Trophoblast cell (in vitro differentiated cells and primary cell): ENCODE results near the gene CNN2.
A peak's percentile ranks its signal among the peaks of the same experiment; 100 is the strongest.

Experiments used
- DNase-seq, 2 donors: peaks; one replicate each; pipeline ENCODE4 v3.0.0-alpha.2; 2016
- H2AFZ ChIP-seq: 2 replicates; pipeline ENCODE4 v1.6.1; 2013; ENCODE audit warnings: low read length, moderate library complexity, mild to moderate bottlenecking; ENCODE audit not compliant: insufficient read depth, poor library complexity
- H2AK5ac ChIP-seq: 2 replicates; pipeline ENCODE4 v1.6.1; 2013; ENCODE audit warnings: mild to moderate bottlenecking, low read length
- H2BK120ac ChIP-seq: 2 replicates; pipeline ENCODE4 v1.6.1; 2013; ENCODE audit warnings: low read length, mild to moderate bottlenecking, moderate library complexity; ENCODE audit not compliant: insufficient read depth, poor library complexity
- H2BK12ac ChIP-seq: 2 replicates; pipeline ENCODE4 v1.6.1; 2013; ENCODE audit warnings: mild to moderate bottlenecking, low read length, moderate library complexity
- H2BK5ac ChIP-seq: 2 replicates; pipeline ENCODE4 v1.6.1; 2013; ENCODE audit warnings: low read length, low read depth, moderate library complexity, mild to moderate bottlenecking; ENCODE audit not compliant: poor library complexity
- H3K14ac ChIP-seq: 2 replicates; pipeline ENCODE4 v1.6.1; 2013; ENCODE audit warnings: mild to moderate bottlenecking, low read length
- H3K18ac ChIP-seq: 2 replicates; pipeline ENCODE4 v1.6.1; 2013; ENCODE audit warnings: mild to moderate bottlenecking, low read length
- H3K23ac ChIP-seq: 2 replicates; pipeline ENCODE4 v1.6.1; 2013; ENCODE audit warnings: low read length
- H3K27ac ChIP-seq: 2 replicates; pipeline ENCODE4 v1.5.1; 2013; ENCODE audit warnings: low read depth, mild to moderate bottlenecking, inconsistent platforms, low read length, moderate library complexity
- H3K27me3 ChIP-seq: 2 replicates; pipeline ENCODE4 v1.6.1; 2013; ENCODE audit warnings: inconsistent platforms, mild to moderate bottlenecking, low read length, moderate library complexity; ENCODE audit not compliant: insufficient read depth
- H3K36me3 ChIP-seq, 2 experiments: 1 replicate in 1 of 2; 2 replicates in 1 of 2; pipeline ENCODE4 v1.6.1; 2013; ENCODE audit warnings: low read length in 2 of 2, mild to moderate bottlenecking in 2 of 2, moderate library complexity in 1 of 2; ENCODE audit not compliant: insufficient read depth in 2 of 2, control insufficient read depth in 1 of 2
- H3K4ac ChIP-seq: 2 replicates; pipeline ENCODE4 v1.6.1; 2013; ENCODE audit warnings: low read depth, mild to moderate bottlenecking, low read length, moderate library complexity
- H3K4me1 ChIP-seq, 2 experiments: 1 replicate in 1 of 2; 2 replicates in 1 of 2; pipeline ENCODE4 v1.6.1; 2013; ENCODE audit warnings: low read length in 2 of 2, mild to moderate bottlenecking in 2 of 2, moderate library complexity in 1 of 2; ENCODE audit not compliant: insufficient read depth in 2 of 2, control insufficient read depth in 1 of 2
- H3K4me2 ChIP-seq: 2 replicates; pipeline ENCODE4 v1.6.1; 2013; ENCODE audit warnings: inconsistent platforms, mild to moderate bottlenecking, low read length, moderate library complexity
- H3K4me3 ChIP-seq: 2 replicates; pipeline ENCODE4 v1.5.1; 2013; ENCODE audit warnings: mild to moderate bottlenecking, low read depth, low read length, inconsistent platforms
- H3K79me1 ChIP-seq: one replicate; pipeline ENCODE4 v1.6.1; 2013; ENCODE audit warnings: low read length
- H3K79me2 ChIP-seq: 2 replicates; pipeline ENCODE4 v1.6.1; 2013; ENCODE audit warnings: low read length, mild to moderate bottlenecking; ENCODE audit not compliant: control insufficient read depth, insufficient read depth, poor library complexity
- H3K9ac ChIP-seq: 2 replicates; pipeline ENCODE4 v1.6.1; 2013; ENCODE audit warnings: mild to moderate bottlenecking, low read length
- H3K9me3 ChIP-seq: 2 replicates; pipeline ENCODE4 v1.6.1; 2013; ENCODE audit warnings: low read depth, mild to moderate bottlenecking, control low read depth, inconsistent platforms, low read length; ENCODE audit not compliant: insufficient read depth
- H4K12ac ChIP-seq: 2 replicates; pipeline ENCODE4 v1.6.1; 2013; ENCODE audit warnings: low read depth, mild to moderate bottlenecking, low read length, moderate library complexity
- H4K8ac ChIP-seq: 2 replicates; pipeline ENCODE4 v1.6.1; 2013; ENCODE audit warnings: low read depth, mild to moderate bottlenecking, low read length, moderate library complexity
- H4K91ac ChIP-seq: one replicate; pipeline ENCODE4 v1.6.1; 2013; ENCODE audit warnings: low read depth, mild to moderate bottlenecking, low read length, moderate library complexity
- WGBS: extraction: QIAGEN DNeasy Blood & Tissue Kit; methylation state at CpG from one replicate; pipeline ENCODE4 v1.1.7; 2013; ENCODE audit warnings: missing lambda C conversion rate; ENCODE audit not compliant: insufficient read length, insufficient coverage; ENCODE audit errors: extremely low coverage; 5-methylcytosine and 5-hydroxymethylcytosine counted together

The CNN2 gene

DNA sequence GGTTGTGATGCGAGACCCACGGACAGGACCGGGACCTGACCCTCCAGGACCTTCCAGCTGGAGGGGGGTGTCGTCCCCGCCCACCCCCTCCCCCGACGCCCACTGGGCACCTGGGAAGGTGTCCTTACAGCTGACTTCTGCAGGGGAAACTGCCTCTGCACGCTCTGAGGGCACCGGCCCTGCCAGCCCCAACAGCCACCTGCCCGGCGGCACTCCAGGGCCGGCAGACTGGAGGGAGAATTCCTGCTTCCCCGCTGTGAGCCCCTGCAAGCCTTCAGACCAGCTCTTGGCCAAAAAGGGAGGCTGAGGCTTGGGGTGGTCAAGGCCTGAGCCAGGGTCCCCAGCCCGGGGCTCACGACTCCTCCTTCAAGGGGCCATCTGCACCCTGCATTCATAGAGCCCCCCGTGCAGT is 1.2 kb downstream of the CNN2 start:
- Histone ChIP-seq H3K9me3 (peaks cover 4% of the 10 kb centered on the region), H3K36me3 (peaks cover 23 to 25% of the 10 kb centered on the region in 2 experiments), H3K79me2 (peaks cover 36% of the 10 kb centered on the region), H3K4me2 (peak overlapping the region; percentile 90), H4K91ac (no peak overlapping the region), H2BK12ac (no peak overlapping the region), H2BK120ac (peak overlapping the region; percentile 98), H3K27ac (peak overlapping the region; percentile 97), H3K14ac (peak overlapping the region; percentile 16), H3K9ac (peak overlapping the region; percentile 99), H4K8ac (peak overlapping the region; percentile 59), H3K79me1 (peaks cover 27% of the 10 kb centered on the region), H3K18ac (peak overlapping the region; percentile 82), H2AK5ac (peak overlapping the region; percentile 48), H3K23ac (no peak overlapping the region), H4K12ac (peak overlapping the region; percentile 21), H3K4me3 (peak overlapping the region; percentile 97), H3K4ac (peak overlapping the region; percentile 100), H2AFZ (no peak overlapping the region), H2BK5ac (peak overlapping the region; percentile 58), H3K27me3 (no peaks in the 10 kb centered on the region), H3K4me1 (peaks cover 0 to 9% of the 10 kb centered on the region in 2 experiments)
- DNase-seq = no peak
- WGBS = no CpG with 5 or more reads among the region's 16 CpGs

DNA sequence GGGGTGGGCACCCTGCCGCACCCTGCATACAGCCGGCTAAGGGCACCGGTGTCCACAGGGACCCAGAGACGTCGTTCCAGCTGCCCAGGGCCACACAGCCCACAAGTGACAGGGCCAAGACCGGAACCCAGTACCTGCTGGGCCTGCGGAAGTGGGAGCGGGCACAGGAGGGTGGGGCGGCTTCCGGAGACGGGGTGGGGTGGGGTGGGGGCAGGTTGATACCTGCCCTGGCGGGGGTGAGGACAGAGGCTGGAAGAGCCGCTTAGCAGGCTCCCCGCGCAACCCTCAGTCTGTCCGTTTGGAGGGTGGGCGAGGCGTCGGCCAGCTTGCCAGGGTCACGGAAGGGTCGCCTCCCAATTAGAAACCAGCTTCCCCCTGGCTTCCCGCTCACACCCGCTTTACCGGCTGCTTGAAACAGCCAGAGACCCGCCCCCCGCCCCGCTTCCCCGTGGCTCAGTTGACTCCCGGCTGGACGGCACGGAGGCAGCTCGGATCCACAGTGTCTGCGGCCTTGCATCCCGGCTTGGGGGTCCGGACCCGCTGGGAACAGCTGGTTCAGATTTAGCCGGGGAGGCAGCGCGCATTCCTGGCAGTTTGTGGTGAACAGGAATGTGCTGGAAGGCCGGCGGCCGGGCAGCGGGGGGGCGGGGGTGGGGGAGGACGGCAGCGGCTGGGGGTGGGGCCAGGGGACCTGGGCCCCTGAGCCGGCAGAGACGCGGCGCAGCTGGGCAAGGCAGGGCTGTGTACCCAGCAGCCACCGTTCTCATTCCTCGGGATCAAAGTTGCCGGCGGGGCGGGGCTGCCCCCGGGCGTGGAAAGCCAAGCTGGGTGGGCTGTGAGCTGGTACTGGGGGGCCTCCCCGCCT is 1.9 kb downstream of the CNN2 start:
- no peak overlapping the region for H2BK12ac ChIP-seq
- peak overlapping the region; percentile 69 for H3K27ac ChIP-seq
- H3K79me1 ChIP-seq = peaks cover 27% of the 10 kb centered on the region
- peak overlapping the region; percentile 100 for H3K4ac ChIP-seq
- H2AFZ ChIP-seq = no peak overlapping the region
- peaks cover 28 to 30% of the 10 kb centered on the region in 2 experiments for H3K36me3 ChIP-seq
- peak overlapping the region; percentile 34 for H2BK120ac ChIP-seq
- peaks cover 36% of the 10 kb centered on the region for H3K79me2 ChIP-seq
- H3K9me3 ChIP-seq = peaks cover 4% of the 10 kb centered on the region
- peak overlapping the region; percentile 25 for H3K14ac ChIP-seq
- H2BK5ac ChIP-seq = peak overlapping the region; percentile 58
- H2AK5ac ChIP-seq = peak overlapping the region; percentile 82
- peak overlapping the region; percentile 39 for H4K12ac ChIP-seq
- H3K27me3 ChIP-seq = no peaks in the 10 kb centered on the region
- H3K4me2 ChIP-seq = peak overlapping the region; percentile 90
- no peak overlapping the region for H3K23ac ChIP-seq
- peak overlapping the region; percentile 53 for H4K91ac ChIP-seq
- peak overlapping the region; percentile 82 for H3K18ac ChIP-seq
- H3K4me1 ChIP-seq = peaks cover 0 to 9% of the 10 kb centered on the region in 2 experiments
- peak overlapping the region; percentile 84 for H3K9ac ChIP-seq
- peak overlapping the region; percentile 97 for H3K4me3 ChIP-seq
- WGBS = no CpG with 5 or more reads among the region's 58 CpGs
- peak; percentile 47 to 52 for DNase-seq
- H4K8ac ChIP-seq = peak overlapping the region; percentile 59

- WGBS = no CpG with 5 or more reads among the region's 20 CpGs
- Histone ChIP-seq H2AFZ (no peak overlapping the region), H3K14ac (no peak overlapping the region), H3K23ac (no peak overlapping the region), H4K12ac (no peak overlapping the region), H3K27ac (no peak overlapping the region), H3K79me2 (peaks cover 21% of the 10 kb centered on the region), H3K9ac (no peak overlapping the region), H4K8ac (no peak overlapping the region), H4K91ac (no peak overlapping the region), H2BK5ac (no peak overlapping the region), H2BK120ac (no peak overlapping the region), H3K79me1 (peaks cover 13% of the 10 kb centered on the region), H3K9me3 (peaks cover 4% of the 10 kb centered on the region), H3K18ac (no peak overlapping the region), H3K4me3 (no peak overlapping the region), H3K27me3 (no peaks in the 10 kb centered on the region), H3K4ac (peak overlapping the region; percentile 57), H3K36me3 (peaks cover 48 to 54% of the 10 kb centered on the region in 2 experiments), H2BK12ac (no peak overlapping the region), H2AK5ac (no peak overlapping the region), H3K4me2 (no peak overlapping the region), H3K4me1 (peaks cover 0 to 6% of the 10 kb centered on the region in 2 experiments)
- no peak for DNase-seq
Observed at GRCh38 chr19:1032264-1032867, 6.0 kb downstream of the CNN2 start.

DNA sequence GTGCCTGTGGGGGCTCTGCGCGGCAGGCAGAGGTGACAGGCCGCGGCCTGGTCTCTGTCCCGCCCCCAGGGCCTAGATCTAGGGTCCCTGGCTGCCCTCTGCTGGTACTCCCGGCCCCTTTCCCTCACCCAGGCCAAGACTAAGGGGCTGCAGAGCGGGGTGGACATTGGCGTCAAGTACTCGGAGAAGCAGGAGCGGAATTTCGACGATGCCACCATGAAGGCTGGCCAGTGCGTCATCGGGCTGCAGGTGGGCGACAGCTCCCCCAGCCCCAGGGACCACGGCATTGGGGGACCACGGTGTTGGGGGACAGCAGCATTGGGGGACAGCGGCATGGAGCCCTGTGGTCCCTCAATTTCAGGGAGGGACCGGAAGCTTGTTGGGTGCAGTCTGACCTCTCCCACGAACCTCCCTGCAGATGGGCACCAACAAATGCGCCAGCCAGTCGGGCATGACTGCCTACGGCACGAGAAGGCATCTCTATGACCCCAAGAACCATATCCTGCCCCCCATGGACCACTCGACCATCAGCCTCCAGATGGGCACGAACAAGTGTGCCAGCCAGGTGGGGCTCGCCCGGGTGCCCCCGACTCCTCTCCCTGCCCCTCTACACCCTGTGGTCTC is 9.7 kb downstream of the CNN2 start:
- Histone ChIP-seq H3K4me3 (no peak overlapping the region), H3K4me2 (no peak overlapping the region), H3K18ac (no peak overlapping the region), H3K14ac (no peak overlapping the region), H4K12ac (no peak overlapping the region), H3K79me1 (no peaks in the 10 kb centered on the region), H3K36me3 (peaks cover 52 to 57% of the 10 kb centered on the region in 2 experiments), H2BK120ac (no peak overlapping the region), H3K4ac (no peak overlapping the region), H3K4me1 (peaks cover under 1 to 4% of the 10 kb centered on the region in 2 experiments), H2AK5ac (no peak overlapping the region), H2AFZ (no peak overlapping the region), H4K8ac (no peak overlapping the region), H2BK5ac (no peak overlapping the region), H3K79me2 (peaks cover 2% of the 10 kb centered on the region), H3K9me3 (no peaks in the 10 kb centered on the region), H3K9ac (no peak overlapping the region), H3K27me3 (no peaks in the 10 kb centered on the region), H2BK12ac (no peak overlapping the region), H3K27ac (no peak overlapping the region), H4K91ac (no peak overlapping the region), H3K23ac (no peak overlapping the region)
- no peak for DNase-seq
- WGBS = no CpG with 5 or more reads among the region's 29 CpGs
